Esophagus muscularis mucosa (tissue), 3 donors: ENCODE data around the gene MIGA1.

ENCODE experiments used
- CTCF ChIP-seq, 3 experiments: fragments of 200-600 bp in 2 of 3; fragments of 450-650 bp in 1 of 3; sonication (generic) in 2 of 3; IDR thresholded peaks; one replicate each; pipeline ENCODE4 v1.5.1; 2017 to 2019; ENCODE audit warnings: antibody characterized with exemption in 3 of 3, mild to moderate bottlenecking in 2 of 3, moderate library complexity in 1 of 3
- POLR2A ChIP-seq: fragments of 450-650 bp; IDR thresholded peaks from one replicate; pipeline ENCODE4 v1.6.1; 2017; ENCODE audit warnings: antibody characterized with exemption, moderate library complexity, mild to moderate bottlenecking, low read depth

GRCh38 chr1:77889671-77890070, 110.2 kb downstream of the MIGA1 start:
- TF ChIP-seq CTCF (IDR thresholded peaks at IDR 0.05) (no peak), POLR2A (no peak)
